Cardiac muscle cell (in vitro differentiated cells and primary cell): ENCODE data around the gene CHRM4. TPM values are rescaled to one million over a fixed set of nuclear protein-coding genes. Genes with fewer than 3 reads are reported as not detected.

Source experiments
- DNase-seq, 2 donors: peaks; one replicate each; pipeline versions ENCODE4 v3.0.0 to v3.0.0-alpha.2; 2010 to 2017; ENCODE audit warnings: low read depth in 1 of 2, low spot score in 1 of 2
- H3K27ac ChIP-seq: fragments of 200-600 bp; sonication (generic); 2 replicates; pipeline ENCODE4 v1.5.1; 2016
- H3K27me3 ChIP-seq: fragments of 200-600 bp; sonication (generic); 2 replicates; pipeline ENCODE4 v1.6.0; 2016; ENCODE audit warnings: control low read depth
- H3K36me3 ChIP-seq: fragments of 200-600 bp; sonication (generic); 2 replicates; pipeline ENCODE4 v1.5.1; 2016; ENCODE audit warnings: control low read depth
- H3K4me1 ChIP-seq: fragments of 200-600 bp; sonication (generic); 2 replicates; pipeline ENCODE4 v1.8.1; 2017; ENCODE audit warnings: low read depth, mild to moderate bottlenecking, mixed run types
- H3K4me3 ChIP-seq: fragments of 200-600 bp; sonication (generic); 2 replicates; pipeline ENCODE4 v1.5.1; 2016; ENCODE audit warnings: mild to moderate bottlenecking
- H3K9me3 ChIP-seq: fragments of 200-600 bp; sonication (generic); 2 replicates; pipeline ENCODE4 v1.5.1; 2017; ENCODE audit warnings: low read depth, mild to moderate bottlenecking, control low read depth
- polyA plus RNA-seq: library from polyadenylated mRNA; unstranded; fragments of >200 nt; fragmentation: Nextera tagmentation; extraction: Ambion mirVana; gene quantifications from 2 replicates; pipeline ENCODE4 v1.2.1, GENCODE V29; 2016
- total RNA-seq: library from RNA; depleted of rRNA; stranded (reverse); fragments of >200 nt; gene quantifications from 2 replicates; pipeline ENCODE4 v1.2.3, GENCODE V29; 2016
- TF ChIP-seq, protein P1 (sequence below): IDR thresholded peaks from 2 replicates; pipeline ENCODE4 v1.5.1; 2012; ENCODE audit warnings: low read depth, mild to moderate bottlenecking, low read length

CHRM4 gene
- total and polyA plus RNA-seq, 2 experiments from 2014 or later = 0.51 TPM; not detected in 1

- Histone ChIP-seq H3K27ac (no peak overlapping the region), H3K36me3 (no peaks in the 10 kb centered on the region), H3K4me3 (no peak overlapping the region), H3K27me3 (no peaks in the 10 kb centered on the region), H3K4me1 (peaks cover 29% of the 10 kb centered on the region), H3K9me3 (no peaks in the 10 kb centered on the region)
- peak; percentile 65 to 70 for DNase-seq
- TF ChIP-seq, protein P1, sequence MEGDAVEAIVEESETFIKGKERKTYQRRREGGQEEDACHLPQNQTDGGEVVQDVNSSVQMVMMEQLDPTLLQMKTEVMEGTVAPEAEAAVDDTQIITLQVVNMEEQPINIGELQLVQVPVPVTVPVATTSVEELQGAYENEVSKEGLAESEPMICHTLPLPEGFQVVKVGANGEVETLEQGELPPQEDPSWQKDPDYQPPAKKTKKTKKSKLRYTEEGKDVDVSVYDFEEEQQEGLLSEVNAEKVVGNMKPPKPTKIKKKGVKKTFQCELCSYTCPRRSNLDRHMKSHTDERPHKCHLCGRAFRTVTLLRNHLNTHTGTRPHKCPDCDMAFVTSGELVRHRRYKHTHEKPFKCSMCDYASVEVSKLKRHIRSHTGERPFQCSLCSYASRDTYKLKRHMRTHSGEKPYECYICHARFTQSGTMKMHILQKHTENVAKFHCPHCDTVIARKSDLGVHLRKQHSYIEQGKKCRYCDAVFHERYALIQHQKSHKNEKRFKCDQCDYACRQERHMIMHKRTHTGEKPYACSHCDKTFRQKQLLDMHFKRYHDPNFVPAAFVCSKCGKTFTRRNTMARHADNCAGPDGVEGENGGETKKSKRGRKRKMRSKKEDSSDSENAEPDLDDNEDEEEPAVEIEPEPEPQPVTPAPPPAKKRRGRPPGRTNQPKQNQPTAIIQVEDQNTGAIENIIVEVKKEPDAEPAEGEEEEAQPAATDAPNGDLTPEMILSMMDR = peak; percentile 85
Observed at GRCh38 chr11:46352063-46352841, 39.3 kb downstream of the CHRM4 start.

GRCh38 chr11:46351606-46352005, 40.0 kb downstream of the CHRM4 start:
- H3K27ac ChIP-seq = no peak overlapping the region
- peaks cover 29% of the 10 kb centered on the region for H3K4me1 ChIP-seq
- TF ChIP-seq, protein P1 = no peak
- H3K36me3 ChIP-seq = no peaks in the 10 kb centered on the region
- no peak for DNase-seq
- no peaks in the 10 kb centered on the region for H3K27me3 ChIP-seq
- no peak overlapping the region for H3K4me3 ChIP-seq
- no peaks in the 10 kb centered on the region for H3K9me3 ChIP-seq

DNA sequence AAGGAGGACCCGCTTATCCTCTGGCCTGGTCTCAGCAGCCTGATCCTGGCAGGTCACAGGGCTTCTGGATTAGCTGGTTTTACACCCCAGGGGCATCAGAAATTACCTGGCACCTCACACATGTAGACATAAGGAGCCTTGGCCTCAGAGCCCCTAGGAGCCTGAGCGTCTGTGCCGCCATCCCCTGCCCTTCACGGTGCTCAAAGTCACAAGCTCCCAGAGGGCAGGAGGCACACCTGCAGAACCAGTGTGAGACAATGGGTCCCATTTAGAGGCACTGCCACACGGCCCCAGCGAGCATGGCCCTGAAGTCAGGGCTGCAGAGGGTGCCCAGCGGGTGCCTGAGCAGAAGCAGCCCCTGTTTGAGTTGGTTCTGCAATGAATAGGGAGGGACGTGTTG, 40.4 kb downstream of the CHRM4 start:
- no peaks in the 10 kb centered on the region for H3K9me3 ChIP-seq
- no peak overlapping the region for H3K4me3 ChIP-seq
- DNase-seq = no peak
- H3K27ac ChIP-seq = no peak overlapping the region
- H3K27me3 ChIP-seq = no peaks in the 10 kb centered on the region
- H3K4me1 ChIP-seq = peaks cover 29% of the 10 kb centered on the region
- TF ChIP-seq, protein P1 = no peak
- no peaks in the 10 kb centered on the region for H3K36me3 ChIP-seq

- H3K4me3 ChIP-seq = no peak overlapping the region
- peaks cover 29% of the 10 kb centered on the region for H3K4me1 ChIP-seq
- DNase-seq = no peak
- no peaks in the 10 kb centered on the region for H3K36me3 ChIP-seq
- H3K27me3 ChIP-seq = no peaks in the 10 kb centered on the region
- H3K27ac ChIP-seq = no peak overlapping the region
- no peaks in the 10 kb centered on the region for H3K9me3 ChIP-seq
- TF ChIP-seq, protein P1 = no peak
Observed at GRCh38 chr11:46350695-46351094, 40.9 kb downstream of the CHRM4 start.

DNA sequence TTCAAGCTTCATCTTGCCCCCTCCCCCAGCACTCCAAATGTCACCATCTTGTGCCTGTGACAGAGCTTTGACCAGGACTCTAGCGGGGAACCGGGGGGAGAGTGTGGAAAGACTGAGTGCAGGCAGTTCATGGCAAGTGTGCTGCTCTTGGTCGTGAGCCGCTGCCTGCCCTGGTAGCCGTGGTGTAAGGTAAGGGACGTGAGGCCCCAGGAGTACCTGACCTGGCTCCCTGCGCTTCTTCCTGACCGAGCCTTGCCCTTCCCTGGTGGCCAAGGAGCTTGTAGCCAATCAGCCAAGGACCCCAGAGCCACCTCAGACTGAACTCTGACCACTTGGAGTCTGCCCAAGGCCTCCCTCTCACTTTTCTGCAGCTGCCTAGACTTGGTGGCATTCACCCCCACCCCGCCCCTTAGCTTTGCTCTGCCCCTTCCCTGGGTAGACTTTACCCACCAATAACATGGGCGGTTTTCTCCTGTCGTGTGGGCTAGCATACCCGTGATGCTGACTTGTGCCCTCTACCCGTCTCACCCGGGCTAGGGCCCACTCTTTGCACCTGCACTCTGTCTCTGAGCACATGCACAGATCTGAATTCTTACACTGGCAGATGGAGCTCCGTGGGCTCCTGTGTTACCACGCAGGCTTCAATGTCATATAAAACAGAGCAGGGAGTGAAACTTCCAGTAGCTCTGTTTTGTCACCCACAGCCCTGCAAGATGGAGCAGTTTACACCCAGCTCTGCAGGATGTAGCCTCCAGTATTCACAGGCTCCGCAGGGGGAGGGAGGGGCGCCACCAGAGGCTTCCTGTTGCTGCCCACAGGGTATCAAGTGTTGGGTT, 42.8 kb downstream of the CHRM4 start:
- TF ChIP-seq, protein P1 = no peak
- H3K4me1 ChIP-seq = peaks cover 27% of the 10 kb centered on the region

More for the DNA sequence above, 42.8 kb downstream of the CHRM4 start:
- Histone ChIP-seq H3K27ac (no peak overlapping the region), H3K27me3 (no peaks in the 10 kb centered on the region), H3K4me3 (peak overlapping the region; percentile 97), H3K36me3 (no peaks in the 10 kb centered on the region), H3K9me3 (no peaks in the 10 kb centered on the region)
- DNase-seq = peak in 1 of 2 donors; percentile 54
